HEK293T (cell line): ENCODE data around the gene PLXDC1.

Experiments
- CTBP1 ChIP-seq: fragments of 450-650 bp; IDR thresholded peaks from 2 replicates; pipeline ENCODE4 v1.6.1; 2016; ENCODE audit warnings: borderline replicate concordance
- ELF4 ChIP-seq: fragments of 450-650 bp; IDR thresholded peaks from 2 replicates; pipeline ENCODE4 v1.6.1; 2017; ENCODE audit warnings: antibody characterized with exemption
- L3MBTL2 ChIP-seq: fragments of 450-650 bp; conservative IDR thresholded peaks from 2 replicates; pipeline ENCODE4 v1.6.1; 2016; ENCODE audit warnings: mild to moderate bottlenecking
- SP1 ChIP-seq: fragments of 450-650 bp; IDR thresholded peaks from 2 replicates; pipeline ENCODE4 v1.6.1; 2017
- TF ChIP-seq, protein P1 (sequence below): fragments of 450-650 bp; IDR thresholded peaks from 2 replicates; pipeline ENCODE4 v1.6.1; 2016

DNA sequence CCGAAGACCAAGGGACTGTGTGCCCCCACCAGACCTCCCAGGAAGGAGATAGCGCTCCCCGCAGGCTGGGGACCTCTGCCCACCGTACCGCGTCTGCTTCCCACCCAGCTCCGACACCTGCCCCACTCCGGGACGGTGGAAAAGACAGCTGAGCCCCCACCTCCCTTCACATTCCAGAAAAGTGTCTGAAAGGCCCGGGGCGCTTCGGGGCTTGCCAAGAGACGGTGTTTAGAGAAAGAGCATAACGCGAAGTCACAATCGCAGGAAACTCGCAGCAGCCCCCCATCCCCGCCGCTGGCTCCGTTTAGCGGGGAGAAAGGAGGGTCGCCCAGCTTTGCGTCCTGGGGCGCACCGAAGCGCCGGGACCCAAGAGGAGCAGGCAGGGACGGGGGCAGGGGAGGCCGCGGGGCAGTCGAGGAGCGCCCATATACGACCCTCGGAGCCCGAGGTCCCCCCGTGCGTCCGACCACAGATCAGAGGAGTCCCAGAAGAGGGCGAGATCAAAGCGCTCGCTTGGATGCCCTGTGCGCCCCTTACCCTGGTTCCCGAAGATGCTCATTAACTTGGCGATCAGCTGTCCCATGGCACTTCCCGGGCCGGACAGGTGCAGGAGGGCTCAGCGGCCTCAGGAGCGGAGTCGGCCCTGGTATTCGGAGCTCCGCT is 13.9 kb upstream of the PLXDC1 start:
- TF ChIP-seq CTBP1 (no peak), L3MBTL2 (no peak), ELF4 (no peak), SP1 (no peak)
- TF ChIP-seq, protein P1, sequence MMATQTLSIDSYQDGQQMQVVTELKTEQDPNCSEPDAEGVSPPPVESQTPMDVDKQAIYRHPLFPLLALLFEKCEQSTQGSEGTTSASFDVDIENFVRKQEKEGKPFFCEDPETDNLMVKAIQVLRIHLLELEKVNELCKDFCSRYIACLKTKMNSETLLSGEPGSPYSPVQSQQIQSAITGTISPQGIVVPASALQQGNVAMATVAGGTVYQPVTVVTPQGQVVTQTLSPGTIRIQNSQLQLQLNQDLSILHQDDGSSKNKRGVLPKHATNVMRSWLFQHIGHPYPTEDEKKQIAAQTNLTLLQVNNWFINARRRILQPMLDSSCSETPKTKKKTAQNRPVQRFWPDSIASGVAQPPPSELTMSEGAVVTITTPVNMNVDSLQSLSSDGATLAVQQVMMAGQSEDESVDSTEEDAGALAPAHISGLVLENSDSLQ, result no peak
